Activated CD4-positive, alpha-beta T cell treated with anti-CD3 and anti-CD28 coated beads, Interleukin-2, amount 50 U/mL, for 16 hours (primary cell): Measurements from ENCODE around the gene TRRAP.

Experiments used
- DNase-seq: peaks from one replicate; pipeline ENCODE4 v3.0.0-alpha.2; 2020

TRRAP gene

GRCh38 chr7:98903246-98903645 lies 24.9 kb downstream of the TRRAP start:
- no peak for DNase-seq

GRCh38 chr7:98907570-98907969 lies 29.2 kb downstream of the TRRAP start:
- DNase-seq: no peak

GRCh38 chr7:98908585-98908984 lies 30.3 kb downstream of the TRRAP start:
- no peak for DNase-seq

GRCh38 chr7:98909487-98909886 lies 31.2 kb downstream of the TRRAP start:
- no peak for DNase-seq

- no peak for DNase-seq
Measured at GRCh38 chr7:98910427-98910826, 32.1 kb downstream of the TRRAP start.

GRCh38 chr7:98911916-98912315 lies 33.6 kb downstream of the TRRAP start:
- no peak for DNase-seq

- no peak for DNase-seq
Measured at GRCh38 chr7:98913026-98913425, 34.7 kb downstream of the TRRAP start.

GRCh38 chr7:98913612-98914011 lies 35.3 kb downstream of the TRRAP start:
- DNase-seq: no peak

GRCh38 chr7:98917331-98917730 lies 39.0 kb downstream of the TRRAP start:
- no peak for DNase-seq

- no peak for DNase-seq
Measured at GRCh38 chr7:98921608-98922372, 43.5 kb downstream of the TRRAP start.

- no peak for DNase-seq
Measured at GRCh38 chr7:98922392-98923187, 44.3 kb downstream of the TRRAP start.

- DNase-seq: no peak
Measured at GRCh38 chr7:98923512-98923911, 45.2 kb downstream of the TRRAP start.

GRCh38 chr7:98927125-98927524 lies 48.8 kb downstream of the TRRAP start:
- DNase-seq: no peak

- DNase-seq: peak; percentile 48
Measured at GRCh38 chr7:98930464-98930863, 52.1 kb downstream of the TRRAP start.

- peak; percentile 75 for DNase-seq
Measured at GRCh38 chr7:98930921-98931320, 52.6 kb downstream of the TRRAP start.

GRCh38 chr7:98933321-98933720 lies 55.0 kb downstream of the TRRAP start:
- DNase-seq: no peak

GRCh38 chr7:98934267-98934666 lies 55.9 kb downstream of the TRRAP start:
- no peak for DNase-seq

GRCh38 chr7:98935811-98936210 lies 57.5 kb downstream of the TRRAP start:
- no peak for DNase-seq

- DNase-seq: no peak
Measured at GRCh38 chr7:98943336-98943735, 65.0 kb downstream of the TRRAP start.

GRCh38 chr7:98944386-98944785 lies 66.1 kb downstream of the TRRAP start:
- DNase-seq: no peak

- no peak for DNase-seq
Measured at GRCh38 chr7:98945852-98946251, 67.5 kb downstream of the TRRAP start.

- no peak for DNase-seq
Measured at GRCh38 chr7:98946389-98946788, 68.1 kb downstream of the TRRAP start.

GRCh38 chr7:98949336-98950044 lies 71.2 kb downstream of the TRRAP start:
- no peak for DNase-seq

GRCh38 chr7:98955992-98956391 lies 77.7 kb downstream of the TRRAP start:
- DNase-seq: no peak
